PC-9 (cell line): ENCODE measurements around the gene SLC30A1.

Experiments
- CTCF ChIP-seq: fragments of 200-600 bp; sonication (generic); conservative IDR thresholded peaks from 2 replicates; pipeline ENCODE4 v1.6.1; 2017; ENCODE audit warnings: mixed run types, antibody characterized with exemption, mild to moderate bottlenecking, moderate library complexity
- EZH2 ChIP-seq: fragments of 200-600 bp; sonication (generic); IDR thresholded peaks from 2 replicates; pipeline ENCODE4 v1.8.0; 2017; ENCODE audit warnings: antibody characterized with exemption, low read depth

- TF ChIP-seq CTCF (no peak), EZH2 (no peak)
Observed at GRCh38 chr1:211614615-211615014, 35.7 kb upstream of the SLC30A1 start.
